HL-60 (cell line): ENCODE data around the gene S100A3.

Source experiments
- CTCF ChIP-seq: IDR thresholded peaks from one replicate; pipeline ENCODE4 v1.5.1; 2011; ENCODE audit warnings: low read length, control low read depth, inconsistent platforms; ENCODE audit not compliant: insufficient read depth
- POLR2AphosphoS5 ChIP-seq: IDR thresholded peaks from 2 replicates; pipeline ENCODE4 v1.6.1; 2012; ENCODE audit warnings: low read depth
- REST ChIP-seq: IDR thresholded peaks from 2 replicates; pipeline ENCODE4 v1.6.1; 2012; ENCODE audit warnings: low read depth; ENCODE audit not compliant: insufficient replicate concordance

GRCh38 chr1:153578490-153578889 is 29.4 kb upstream of the S100A3 start:
- TF ChIP-seq CTCF, result no peak
- no peak for TF ChIP-seq POLR2AphosphoS5
- no peak for TF ChIP-seq REST
